Erythroblast (primary cell): ENCODE results near the gene TTC33.
"Not testable (repeated sequence)": the region's sequence is repeated elsewhere in the genome, so short reads cannot be mapped to it uniquely, and the experiment has no call there.

Experiments used
- DNase-seq, 2 experiments: peaks; one replicate each; lab custom pipeline; 2025; lab: John Stamatoyannopoulos, UW
- GATA1 ChIP-seq: IDR thresholded peaks from 2 replicates; pipeline ENCODE4 v1.6.1; 2011; ENCODE audit warnings: low read depth, mild to moderate bottlenecking, control low read depth, low read length, moderate library complexity
- POLR2A ChIP-seq: IDR thresholded peaks from 2 replicates; pipeline ENCODE4 v1.6.1; 2011; ENCODE audit warnings: mild to moderate bottlenecking, low read length

TTC33 gene

DNA sequence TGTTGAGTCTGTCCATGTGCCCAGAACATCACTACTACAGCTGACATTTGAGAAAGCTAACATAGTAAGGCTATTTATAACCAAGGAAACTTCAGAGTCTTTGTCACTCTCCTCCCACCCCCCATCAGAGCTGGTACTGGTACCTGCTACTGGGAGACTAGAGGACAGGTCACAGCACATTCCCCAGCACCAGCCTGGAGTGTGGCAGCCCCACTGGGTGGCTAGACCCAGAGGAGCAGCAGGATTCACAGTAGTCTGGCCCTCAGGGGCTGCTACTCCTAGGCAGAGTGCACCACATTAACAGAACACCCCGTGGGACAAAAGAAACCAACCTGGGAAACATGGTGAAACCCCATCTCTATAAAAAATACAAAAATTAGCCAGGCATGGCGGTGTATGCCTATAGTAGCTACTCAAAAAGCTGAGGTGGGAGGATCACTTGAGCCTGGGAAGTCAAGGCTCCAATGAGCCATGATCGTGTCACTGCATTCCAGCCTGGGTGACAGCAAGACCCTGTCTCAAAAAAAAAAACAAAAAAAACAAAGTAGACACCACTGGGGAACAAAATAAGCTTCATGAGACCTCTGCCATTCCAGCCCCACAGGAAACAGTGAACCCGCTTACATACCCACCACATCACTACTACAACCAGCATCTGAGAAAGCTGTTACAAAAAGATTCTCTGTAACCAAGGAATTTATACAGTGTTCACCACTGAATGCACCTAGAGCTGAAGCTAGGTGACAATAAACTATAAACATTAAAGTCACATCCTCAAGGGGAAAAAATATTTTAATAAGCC lies 102.3 kb downstream of the TTC33 start:
- TF ChIP-seq POLR2A = no peak
- no peak for TF ChIP-seq GATA1
- no peak for DNase-seq

DNA sequence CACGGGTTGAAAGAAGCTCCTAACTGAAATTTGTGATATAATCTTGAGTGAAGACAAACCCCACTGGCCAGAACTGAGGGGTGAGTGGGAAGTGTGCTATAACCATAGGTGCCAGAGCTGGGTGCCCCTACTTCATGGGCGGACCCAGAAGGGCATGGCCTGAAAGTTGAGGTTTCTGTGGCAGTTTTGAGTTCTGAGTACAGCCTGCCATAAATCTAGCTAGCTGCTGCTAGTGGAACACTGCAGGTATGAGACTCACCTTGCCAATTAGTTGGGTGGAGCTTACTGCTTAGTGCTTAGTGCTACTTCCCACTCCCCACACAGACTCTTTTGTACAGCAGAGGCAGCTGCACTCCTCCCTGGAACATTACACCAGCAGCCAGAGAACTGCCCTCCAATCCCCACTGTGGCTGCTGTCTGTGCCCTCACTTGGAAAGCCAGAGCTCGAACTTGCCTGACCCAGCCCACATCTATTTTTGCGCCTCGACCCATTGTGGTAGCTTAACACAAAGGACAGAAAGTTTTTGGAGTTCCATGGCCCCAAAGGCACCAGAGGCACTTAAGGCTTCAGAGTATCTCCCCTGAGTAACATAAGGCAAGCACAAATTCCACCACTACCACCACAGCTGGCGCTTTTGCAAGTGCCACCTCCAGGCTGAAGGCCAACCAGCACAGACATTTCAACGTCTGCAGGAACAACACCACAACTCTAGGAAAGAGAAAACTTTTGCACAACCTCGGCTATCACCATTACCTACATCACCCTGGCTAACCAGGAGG lies 103.1 kb downstream of the TTC33 start:
- TF ChIP-seq POLR2A (no peak), GATA1 (no peak)
- no peak for DNase-seq

DNA sequence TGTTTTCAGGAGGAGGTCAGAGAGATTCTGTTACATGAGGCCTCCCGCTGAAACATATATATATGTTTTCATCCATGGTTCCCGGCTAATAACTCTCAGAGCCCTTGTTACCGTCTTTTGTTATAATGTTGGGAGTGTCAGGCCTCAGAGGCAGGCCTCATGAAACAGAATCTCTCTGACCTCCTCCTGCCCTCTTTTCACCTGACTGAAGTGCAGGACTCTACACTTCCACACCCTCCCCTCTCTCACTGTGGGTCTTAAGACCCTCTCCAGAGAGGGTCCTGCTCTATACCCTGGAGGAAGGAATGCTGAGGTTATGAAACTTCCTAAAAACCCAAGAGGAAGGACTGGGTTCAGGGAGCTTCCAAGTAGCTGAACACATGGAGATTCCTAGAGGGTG lies 104.6 kb downstream of the TTC33 start:
- TF ChIP-seq GATA1 = no peak
- no peak for TF ChIP-seq POLR2A
- no peak for DNase-seq

DNA sequence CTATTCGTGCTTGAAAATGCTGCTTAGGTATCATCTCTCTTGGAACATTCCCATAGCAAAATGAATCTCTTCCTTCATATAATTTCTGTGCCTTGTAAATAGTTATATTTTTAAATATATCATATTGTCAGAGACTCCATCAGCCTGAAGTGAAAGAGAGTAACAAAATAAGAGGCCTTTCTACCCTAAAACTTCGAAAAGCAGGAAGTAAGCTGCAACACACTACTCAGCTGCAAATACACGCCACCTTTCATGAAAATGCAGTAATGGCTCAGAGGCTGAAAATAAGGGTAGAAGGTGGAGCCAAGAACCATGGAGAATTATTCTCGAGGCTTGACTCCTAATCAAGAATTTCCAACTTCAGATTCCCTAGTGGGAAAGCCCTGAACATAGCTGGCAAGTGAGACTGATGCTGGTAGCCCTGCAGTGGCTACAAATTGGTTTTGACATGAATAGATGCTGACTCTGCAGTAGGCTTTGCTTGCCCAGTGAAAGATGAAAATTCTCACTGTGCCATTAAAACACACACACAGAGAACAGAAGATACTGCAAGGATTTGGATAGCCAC lies 106.2 kb downstream of the TTC33 start:
- no peak for DNase-seq
- TF ChIP-seq GATA1 = no peak
- no peak for TF ChIP-seq POLR2A

DNA sequence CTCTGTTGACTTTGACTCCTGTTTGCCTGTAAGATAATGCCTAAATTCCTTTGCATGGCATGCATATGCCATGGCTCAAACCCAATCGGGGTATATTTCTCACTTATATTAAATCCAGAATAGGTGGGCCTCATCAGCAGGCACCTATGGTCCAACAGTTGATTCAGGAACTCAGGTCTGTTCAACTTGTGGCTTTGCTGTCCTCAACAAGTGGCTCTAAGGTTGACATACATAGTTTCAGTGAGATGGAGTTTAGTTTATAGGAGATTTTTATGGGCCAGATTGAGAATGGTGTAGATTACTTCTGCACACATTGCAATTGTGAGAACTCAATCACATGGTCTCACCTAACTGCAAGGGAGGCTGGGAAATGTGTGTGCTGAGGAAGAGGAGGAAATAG lies 107.6 kb downstream of the TTC33 start:
- no peak for DNase-seq
- TF ChIP-seq POLR2A = no peak
- no peak for TF ChIP-seq GATA1

DNA sequence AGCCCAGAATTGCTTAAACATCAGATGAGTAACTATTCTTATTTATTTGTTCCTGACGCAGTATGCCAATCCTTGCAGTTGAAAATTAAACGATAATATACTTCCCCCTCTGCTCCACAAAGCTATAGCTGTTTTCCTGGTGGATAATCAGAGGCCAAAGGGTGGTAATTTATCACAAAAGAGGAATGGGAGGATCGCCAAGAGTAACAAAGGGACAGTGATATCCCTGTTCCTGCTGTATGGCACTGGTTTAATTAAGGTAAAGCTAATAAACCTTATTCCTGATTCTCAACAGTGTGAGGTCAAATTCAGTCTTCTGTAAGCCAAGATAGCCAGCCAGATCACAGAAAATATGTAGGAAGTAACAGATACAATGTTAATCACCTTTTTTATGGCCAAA lies 109.5 kb downstream of the TTC33 start:
- TF ChIP-seq POLR2A (no peak), GATA1 (no peak)
- DNase-seq = no peak

DNA sequence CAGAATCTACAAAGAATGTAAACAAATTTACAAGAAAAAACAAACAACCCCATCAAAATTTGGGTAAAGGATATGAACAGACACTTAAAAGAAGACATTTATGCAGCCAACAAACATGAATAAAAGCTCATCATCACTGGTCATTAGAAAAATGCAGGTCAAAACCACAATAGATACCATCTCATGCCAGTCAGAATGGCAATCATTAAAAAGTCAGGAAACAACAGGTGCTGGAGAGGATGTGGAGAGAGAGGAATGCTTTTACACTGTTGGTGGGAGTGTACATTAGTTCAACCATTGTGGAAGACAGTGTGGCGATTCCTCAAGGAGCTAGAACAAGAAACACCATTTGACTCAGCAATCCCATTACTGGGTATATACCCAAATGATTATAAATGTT lies 116.2 kb downstream of the TTC33 start:
- DNase-seq = not testable (repeated sequence)

DNA sequence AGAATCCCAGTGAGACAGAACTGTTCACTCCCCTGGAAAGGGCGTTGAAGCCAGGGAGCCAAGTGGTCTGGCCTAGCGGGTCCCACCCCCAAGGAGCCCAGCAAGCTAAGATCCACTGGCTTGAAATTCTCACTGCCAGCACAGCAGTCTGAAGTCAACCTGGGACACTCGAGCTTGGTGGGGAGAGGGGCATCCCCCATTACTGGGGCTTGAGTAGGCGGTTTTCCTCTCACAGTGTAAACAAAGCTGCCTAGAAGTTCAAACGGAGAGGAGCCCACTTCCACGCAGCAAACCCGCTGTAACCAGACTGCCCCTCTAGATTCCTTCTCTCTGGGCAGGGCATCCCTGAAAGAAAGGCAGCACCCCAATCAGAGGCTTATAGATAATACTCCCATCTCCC lies 121.2 kb downstream of the TTC33 start:
- TF ChIP-seq GATA1 = no peak
- TF ChIP-seq POLR2A = no peak

DNA sequence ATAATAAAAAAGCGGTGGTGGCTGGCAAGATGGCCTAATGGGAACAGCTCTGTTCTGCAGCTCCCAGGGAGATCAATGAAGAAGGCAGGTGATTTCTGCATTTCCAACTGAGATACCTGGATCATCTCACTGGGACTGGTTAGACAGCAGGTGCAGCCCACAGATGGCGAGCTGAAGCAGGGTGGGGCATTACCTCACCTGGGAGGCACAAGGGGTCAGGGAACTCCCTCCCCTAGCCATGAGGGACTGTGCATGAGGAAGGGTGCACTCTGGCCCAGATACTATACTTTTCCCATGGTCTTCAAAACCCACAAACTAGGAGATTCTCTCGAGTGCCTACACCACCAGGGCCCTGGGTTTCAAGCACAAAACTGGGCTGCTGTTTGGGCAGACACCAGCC lies 121.6 kb downstream of the TTC33 start:
- DNase-seq = no peak
- TF ChIP-seq GATA1 = no peak
- TF ChIP-seq POLR2A = no peak

More for the DNA sequence above, 121.2 kb downstream of the TTC33 start:
- no peak for DNase-seq

DNA sequence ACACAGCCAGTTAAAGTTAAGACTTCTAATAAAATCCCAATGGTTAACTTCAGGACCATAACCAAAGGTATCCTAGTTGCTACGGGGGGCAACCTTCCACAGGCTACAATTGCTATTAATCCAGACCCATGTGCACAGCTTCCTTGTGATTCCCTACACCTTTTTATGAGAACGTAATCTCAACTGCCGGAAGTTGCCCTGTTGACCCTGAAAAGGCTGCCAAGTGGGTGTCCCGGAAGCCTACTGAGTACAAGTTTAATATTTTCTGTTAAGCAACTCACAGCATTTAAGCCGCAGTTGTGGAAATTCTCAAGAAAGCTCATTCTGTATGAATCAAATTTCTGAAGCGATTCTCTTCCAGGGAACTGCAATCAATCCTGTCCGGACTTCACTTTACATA lies 124.5 kb downstream of the TTC33 start:
- TF ChIP-seq POLR2A (no peak), GATA1 (no peak)
- DNase-seq = no peak

DNA sequence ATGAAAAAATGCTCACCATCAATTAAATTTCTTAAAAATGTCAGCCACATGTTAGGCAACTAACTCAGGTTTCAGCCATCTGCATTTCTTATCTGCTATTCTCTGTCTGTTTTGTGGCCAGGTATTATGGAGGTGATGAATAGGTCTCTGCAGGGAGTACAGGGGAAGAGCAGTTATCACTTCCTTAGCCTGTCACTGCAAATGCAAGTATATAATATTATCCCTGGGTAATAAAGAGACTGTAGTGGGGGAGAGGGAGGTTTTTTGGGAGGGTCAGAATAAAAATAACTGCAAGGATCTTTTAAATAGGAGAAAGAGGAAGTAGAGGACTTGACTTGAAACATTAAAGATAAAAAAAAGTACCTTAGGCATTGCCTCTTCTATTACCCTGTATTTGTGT lies 125.6 kb downstream of the TTC33 start:
- no peak for DNase-seq
- TF ChIP-seq POLR2A (no peak), GATA1 (no peak)

DNA sequence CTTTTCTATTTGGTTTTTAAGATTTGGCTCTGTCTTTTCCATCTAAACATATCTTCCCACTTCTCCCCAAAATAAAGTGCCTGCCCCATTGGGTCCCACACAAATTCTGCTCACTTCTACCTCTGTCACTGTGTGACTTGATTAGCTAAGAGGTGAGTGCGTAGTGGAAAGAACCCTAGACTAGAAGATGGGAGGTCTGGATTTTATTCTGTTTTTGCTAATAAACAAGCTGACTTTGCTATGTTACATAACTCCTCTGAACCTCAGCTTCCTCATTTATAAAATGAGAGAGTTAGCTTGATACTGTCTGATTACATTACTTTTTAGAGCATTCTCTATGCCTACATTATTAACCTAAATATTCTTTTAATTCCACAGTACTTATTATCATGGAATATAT lies 127.4 kb downstream of the TTC33 start:
- no peak for DNase-seq
- no peak for TF ChIP-seq POLR2A
- TF ChIP-seq GATA1 = no peak

DNA sequence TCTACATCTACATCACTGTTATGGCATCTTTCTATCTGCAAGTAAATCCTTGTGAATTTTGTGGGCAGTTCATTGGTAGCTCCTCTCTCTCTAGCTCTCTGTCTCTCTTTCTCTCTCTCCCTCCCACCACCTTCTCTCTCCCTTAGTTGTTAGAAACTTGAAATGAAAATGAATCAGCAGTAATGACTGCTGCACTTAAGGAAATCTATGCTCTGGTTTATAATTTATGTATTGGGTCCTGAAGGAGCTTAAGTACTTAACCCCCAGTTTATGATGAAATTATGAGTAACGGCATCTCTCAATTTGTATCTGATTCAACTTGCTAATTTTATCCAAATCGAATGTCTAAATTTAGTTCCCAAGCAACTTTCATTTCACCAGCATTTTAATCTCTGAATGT lies 128.1 kb downstream of the TTC33 start:
- TF ChIP-seq GATA1 = no peak
- no peak for TF ChIP-seq POLR2A
- no peak for DNase-seq

DNA sequence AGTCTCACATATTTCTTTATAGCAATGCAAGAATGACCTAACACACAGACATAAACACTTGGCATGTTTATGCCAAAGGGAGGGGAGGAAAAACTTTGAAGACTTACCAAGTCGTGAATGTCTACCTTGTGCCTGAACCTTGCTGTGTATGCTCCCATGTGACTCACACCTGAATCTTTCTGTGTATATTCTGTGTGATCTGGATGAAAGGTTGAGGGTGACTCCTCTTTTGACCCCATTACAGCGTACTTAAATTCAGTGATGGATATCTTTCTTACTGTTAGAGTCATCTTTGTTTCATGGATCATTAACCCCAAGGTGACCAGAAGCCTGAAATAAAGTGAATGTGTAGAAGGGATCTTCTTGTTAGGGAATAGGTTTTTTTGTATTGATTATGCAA lies 129.0 kb downstream of the TTC33 start:
- TF ChIP-seq GATA1 = no peak
- no peak for TF ChIP-seq POLR2A
- DNase-seq = no peak
